ENCODE data around the gene GPR27. TPM values are rescaled to one million over a fixed set of nuclear protein-coding genes. Genes with fewer than 3 reads are reported as not detected.

Gene GPR27
- total and polyA plus RNA-seq, 2 of the 8 experiments (the other 6 are each of a cell fraction or from before 2014, with no cell fraction given): 11.3 to 12.5 TPM

DNA sequence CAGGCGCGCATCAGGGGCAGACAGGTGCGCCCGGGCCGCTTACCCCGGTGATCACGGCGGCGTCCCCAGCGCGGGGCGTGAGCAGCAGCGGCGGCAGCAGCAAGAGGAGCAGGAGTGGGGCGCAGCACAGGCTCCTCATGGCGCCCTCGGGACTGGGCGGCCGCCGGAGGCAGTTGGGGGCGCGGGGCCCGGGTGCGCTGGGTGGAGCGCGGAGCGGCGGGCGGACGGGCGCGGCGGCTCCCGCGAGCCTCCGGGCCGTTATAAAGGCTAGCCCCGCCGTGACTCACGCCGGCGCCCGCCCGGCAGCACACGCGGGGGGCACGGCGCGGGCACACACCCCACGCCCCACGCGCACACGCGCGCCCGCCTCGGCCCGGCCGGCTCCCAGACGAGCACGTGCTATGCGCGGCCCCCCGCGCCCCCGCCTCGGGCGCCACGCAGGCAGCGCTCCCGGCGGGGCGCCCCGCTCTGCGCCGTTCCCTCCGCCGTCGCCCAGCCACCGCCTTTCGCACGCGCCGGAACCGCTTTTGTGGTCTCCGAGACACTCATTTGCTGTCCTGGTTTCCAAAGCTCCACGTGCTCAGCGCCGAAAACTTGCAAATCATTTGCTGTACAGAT lies 31.4 kb downstream of the GPR27 start, which contains the start of gene PROK2:
Gene PROK2, minus strand, starts transcription at position 235 of the 618 bp plus-strand sequence. Its CDS starts 96 bp downstream, at position 139.
- H2BK5ac ChIP-seq (ENCODE audit: low read depth, low read length): no peak within 1 kb of the TSS
- H3K23ac ChIP-seq (ENCODE audit: insufficient read length): no peak within 1 kb of the TSS
- no peak within 1 kb of the TSS for H2BK120ac ChIP-seq (replicated peaks; ENCODE audit: low read depth, low read length)
- peak within 1 kb of the TSS; percentile 37; the same call in 1 of the 2 replicates for H2BK15ac ChIP-seq (ENCODE audit: low read length)
- H2BK12ac ChIP-seq (ENCODE audit: low read depth, low read length): peak within 1 kb of the TSS; percentile 6
- H3K27ac ChIP-seq (ENCODE audit: low read depth, low read length): no peak within 1 kb of the TSS
- peaks cover 5 to 14% (median 10%) of the 10 kb centered on the region in 4 experiments; a peak in 6 of 7 replicates for H3K4me1 ChIP-seq (replicated peaks in 1 of 4; ENCODE audit: control insufficient read depth in 3 of 4, insufficient read depth in 4 of 4, low read length in 3 of 4)
- peak within 1 kb of the TSS; percentile 37 for H2AFZ ChIP-seq (ENCODE audit: low read length)
- no peak within 1 kb of the TSS for H4K5ac ChIP-seq (ENCODE audit: insufficient read length, low read depth, low read length)
- FAIRE-seq (no peak), DNase-seq (ENCODE audit: low read depth in 1 of 2, low spot score in 2 of 2) (peak in 1 of 2 experiments; percentile 70)
- H3K79me1 ChIP-seq (ENCODE audit: low read depth, low read length): no peaks in the 10 kb centered on the region
- ChIA-PET CTCF (ENCODE audit: partially characterized antibody) (interaction anchor here (0.6 to 1.0 kb wide), 2 partner anchors 55 to 822 kb away, joined by 3 to 4 read pairs; no protein-coding TSS in a partner anchor), POLR2A (ENCODE audit: partially characterized antibody) (interaction anchor here (0.7 to 1.5 kb wide), 3 partner anchors 17 to 43 kb away, joined by 3 to 6 read pairs (median 3); partner anchors contain the start of gene GPR27)
- no peaks in the 10 kb centered on the region for H3K79me2 ChIP-seq (ENCODE audit: control insufficient read depth in 1 of 2, insufficient read depth in 2 of 2, low read length in 2 of 2)
- peak within 1 kb of the TSS; percentile 53 for H4K8ac ChIP-seq (ENCODE audit: extremely low read depth, insufficient read depth, low read length)
- H3K4me2 ChIP-seq (ENCODE audit: insufficient read depth in 1 of 2, low read depth in 2 of 2, low read length in 2 of 2): peak within 1 kb of the TSS; percentile 88 to 96
- no peak within 1 kb of the TSS for H2AK5ac ChIP-seq (ENCODE audit: low read depth, low read length)
- peaks cover 19 to 52% (median 34%) of the 10 kb centered on the region in 4 experiments for H3K27me3 ChIP-seq (replicated peaks in 1 of 4; ENCODE audit: control insufficient read depth in 3 of 4, extremely low read depth in 1 of 4, insufficient read depth in 3 of 4, low read length in 3 of 4)
- no peak within 1 kb of the TSS for H3K56ac ChIP-seq (replicated peaks; ENCODE audit: insufficient read length, low read depth, low read length)
- peak within 1 kb of the TSS; percentile 27 for H4K91ac ChIP-seq (replicated peaks; ENCODE audit: insufficient read length, low read length)
- 1% methylated on average over 67 of the region's 89 CpGs; no CpG with 5 or more reads in 1 of the 2 experiments for WGBS, 2 experiments (ENCODE audit: extremely low coverage in 1 of 2, insufficient coverage in 1 of 2, insufficient read length in 1 of 2, insufficient replicate concordance in 2 of 2, low coverage in 1 of 2, low lambda C conversion rate in 2 of 2, missing lambda C conversion rate in 1 of 2)
- no peaks in the 10 kb centered on the region for H3K9me3 ChIP-seq (ENCODE audit: insufficient read depth in 2 of 2, low read depth in 1 of 2, low read length in 1 of 2)
- no peak within 1 kb of the TSS for H3K4ac ChIP-seq (replicated peaks; ENCODE audit: insufficient read length, low read depth, low read length)
- 0 out of 7 replicates have a peak within 1 kb of the TSS, but pooled peaks of 1 of the 4 experiments have one; percentile 2 for H3K9ac ChIP-seq (replicated peaks in 1 of 4; ENCODE audit: extremely low read depth in 1 of 4, low read depth in 3 of 4, low read length in 3 of 4)
- peaks cover 7% of the 10 kb centered on the region; the same call in 1 of the 2 replicates for H3K23me2 ChIP-seq (ENCODE audit: low read depth, low read length)
- no peaks in the 10 kb centered on the region for H4K20me1 ChIP-seq (replicated peaks in 1 of 2; ENCODE audit: control insufficient read depth in 1 of 2, insufficient read depth in 2 of 2, low read length in 2 of 2)
- H3K4me3 ChIP-seq (ENCODE audit: extremely low read depth in 1 of 4, insufficient read depth in 2 of 4, low read depth in 3 of 4, low read length in 4 of 4): peak within 1 kb of the TSS; percentile 33 to 64 (median 38)
- no peak within 1 kb of the TSS for H3K14ac ChIP-seq (ENCODE audit: insufficient read length)
- 0 out of 2 replicates have a peak within 1 kb of the TSS, but pooled peaks have one; percentile 20 for H3K18ac ChIP-seq (ENCODE audit: extremely low read depth, low read length)
- no peaks in the 10 kb centered on the region for H3K36me3 ChIP-seq (ENCODE audit: control insufficient read depth in 2 of 4, insufficient read depth in 4 of 4, low read length in 3 of 4)
- H2BK20ac ChIP-seq (ENCODE audit: low read length): no peak within 1 kb of the TSS
- no peak for TF ChIP-seq RXRA (IDR thresholded peaks at IDR 0.05; ENCODE audit: insufficient read depth, low read depth, low read length)
- TF ChIP-seq, protein P1, sequence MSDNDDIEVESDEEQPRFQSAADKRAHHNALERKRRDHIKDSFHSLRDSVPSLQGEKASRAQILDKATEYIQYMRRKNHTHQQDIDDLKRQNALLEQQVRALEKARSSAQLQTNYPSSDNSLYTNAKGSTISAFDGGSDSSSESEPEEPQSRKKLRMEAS (IDR thresholded peaks at IDR 0.05): peak; percentile 87
- no peak for TF ChIP-seq TBP (IDR thresholded peaks at IDR 0.05; ENCODE audit: low read depth, low read length)
- no peak for TF ChIP-seq SRF (IDR thresholded peaks at IDR 0.05; ENCODE audit: low read depth, low read length)
- TF ChIP-seq NANOG (IDR thresholded peaks at IDR 0.05; ENCODE audit: insufficient read depth, low read depth, low read length, poor library complexity, severe bottlenecking): no peak
- no peak for TF ChIP-seq SP1 (IDR thresholded peaks at IDR 0.05; ENCODE audit: low read depth, low read length)
- no peak; the same call in 1 of the 2 replicates for TF ChIP-seq BACH1 (IDR thresholded peaks at IDR 0.05; ENCODE audit: low read length)
- no peak for TF ChIP-seq TAF1 (IDR thresholded peaks at IDR 0.05; ENCODE audit: low read depth, low read length)
- no peak for TF ChIP-seq YY1 (IDR thresholded peaks at IDR 0.05; ENCODE audit: low read depth, low read length)
- no peak for TF ChIP-seq TCF12 (IDR thresholded peaks at IDR 0.05; ENCODE audit: low read depth, low read length)
- TF ChIP-seq HDAC2 (IDR thresholded peaks at IDR 0.05; ENCODE audit: borderline replicate concordance in 1 of 2, low read depth in 2 of 2, low read length in 2 of 2): no peak
- no peak for TF ChIP-seq EGR1 (IDR thresholded peaks at IDR 0.05; ENCODE audit: borderline replicate concordance, low read depth, low read length)
- TF ChIP-seq SIRT6 (IDR thresholded peaks at IDR 0.05; ENCODE audit: low read length): no peak

Measured in H1 (cell line).